WTC11 (cell line): ENCODE results near the gene PKN3. TPM values are rescaled to one million over a fixed set of nuclear protein-coding genes. Genes with fewer than 3 reads are reported as not detected.

ENCODE experiments used
- ATAC-seq: fragments of 200-7000 bp; cut with Tn5 transposase; 2 replicates; pipeline ENCODE4 v1.10.0; 2021; ENCODE audit warnings: mild to moderate bottlenecking, moderate library complexity
- CTCF ChIA-PET: fragments of 300-600 bp; sonication (Branson Sonifier 250); formaldehyde crosslinking; loops from one replicate; lab custom pipeline; 2021; ENCODE audit warnings: antibody characterized with exemption; lab: Charles Lee
- POLR2A ChIA-PET: fragments of 350-600 bp; sonication (Branson Sonifier 250); formaldehyde crosslinking; loops from one replicate; lab custom pipeline; 2021; ENCODE audit warnings: antibody characterized with exemption; lab: Charles Lee
- DNase-seq: peaks from one replicate; pipeline ENCODE4 v3.0.0; 2021; ENCODE audit warnings: low spot score
- H3K27ac Mint-ChIP-seq: 2 replicates; pipeline ENCODE4 v1.8.0; 2021; ENCODE audit warnings: mixed read lengths
- H3K27me3 Mint-ChIP-seq: 2 replicates; pipeline ENCODE4 v1.8.0; 2021; ENCODE audit warnings: low read depth, mild to moderate bottlenecking, moderate library complexity, mixed read lengths
- H3K36me3 Mint-ChIP-seq: 2 replicates; pipeline ENCODE4 v1.8.0; 2021; ENCODE audit warnings: mixed read lengths
- H3K4me1 Mint-ChIP-seq: 2 replicates; pipeline ENCODE4 v1.8.0; 2022; ENCODE audit warnings: mixed read lengths
- H3K4me3 Mint-ChIP-seq: 2 replicates; pipeline ENCODE4 v1.8.0; 2021; ENCODE audit warnings: mild to moderate bottlenecking, moderate library complexity, mixed read lengths
- H3K9me3 Mint-ChIP-seq: 2 replicates; pipeline ENCODE4 v1.8.0; 2021; ENCODE audit warnings: mixed read lengths
- ATF3 ChIP-seq: sonication (generic); formaldehyde crosslinking; conservative IDR thresholded peaks from 2 replicates; pipeline ENCODE4 v1.8.1; 2022; ENCODE audit warnings: mild to moderate bottlenecking, missing genetic modification reagents
- CREM ChIP-seq: sonication (generic); formaldehyde crosslinking; IDR thresholded peaks from 2 replicates; pipeline ENCODE4 v1.8.1; 2022; ENCODE audit warnings: mild to moderate bottlenecking, missing genetic modification reagents, moderate library complexity
- E2F4 ChIP-seq: sonication (generic); formaldehyde crosslinking; IDR thresholded peaks from 2 replicates; pipeline ENCODE4 v1.8.1; 2022; ENCODE audit warnings: low read depth, mild to moderate bottlenecking, moderate library complexity, missing genetic modification reagents, borderline replicate concordance
- FOXP4 ChIP-seq: sonication (generic); formaldehyde crosslinking; IDR thresholded peaks from 2 replicates; pipeline ENCODE4 v1.8.0; 2022; ENCODE audit warnings: mild to moderate bottlenecking, missing genetic modification reagents
- MYBL2 ChIP-seq: sonication (generic); formaldehyde crosslinking; IDR thresholded peaks from 2 replicates; pipeline ENCODE4 v1.8.1; 2023; ENCODE audit warnings: mild to moderate bottlenecking, moderate library complexity, missing genetic modification reagents
- NR3C1 ChIP-seq: sonication (generic); formaldehyde crosslinking; conservative IDR thresholded peaks from 2 replicates; pipeline ENCODE4 v1.8.1; 2023; ENCODE audit warnings: low read depth, mild to moderate bottlenecking, missing genetic modification reagents
- PRDM15 ChIP-seq: sonication (generic); formaldehyde crosslinking; IDR thresholded peaks from 2 replicates; pipeline ENCODE4 v1.8.0; 2022; ENCODE audit warnings: missing genetic modification reagents
- SP1 ChIP-seq: sonication (generic); formaldehyde crosslinking; conservative IDR thresholded peaks from 2 replicates; pipeline ENCODE4 v1.8.1; 2022; ENCODE audit warnings: missing genetic modification reagents
- TEAD1 ChIP-seq: sonication (generic); formaldehyde crosslinking; IDR thresholded peaks from 2 replicates; pipeline ENCODE4 v1.8.0; 2022; ENCODE audit warnings: mild to moderate bottlenecking, missing genetic modification reagents
- ZNF416 ChIP-seq: fragments of 250-450 bp; sonication (Bioruptor Pico); IDR thresholded peaks from 2 replicates; pipeline ENCODE4 v1.9.0; 2021; ENCODE audit warnings: mild to moderate bottlenecking, inconsistent platforms
- ZNF423 ChIP-seq: fragments of 250-450 bp; sonication (Bioruptor Pico); IDR thresholded peaks from 2 replicates; pipeline ENCODE4 v2.1.2; 2022; ENCODE audit warnings: mild to moderate bottlenecking, moderate library complexity
- ZSCAN18 ChIP-seq: fragments of 250-450 bp; sonication (Bioruptor Pico); IDR thresholded peaks from 2 replicates; pipeline ENCODE4 v2.1.2; 2022; ENCODE audit warnings: mild to moderate bottlenecking, moderate library complexity
- total RNA-seq: library from RNA; stranded (reverse); gene quantifications from 3 replicates; pipeline ENCODE4 v1.2.3, GENCODE V29; 2021

The PKN3 gene
- total RNA-seq, 1 experiment from 2014 or later = 24.1 TPM

GRCh38 chr9:128688501-128689292 lies 13.6 kb upstream of the PKN3 start, which contains the start of gene SET (continued):
- TF ChIP-seq ZNF423 (CRISPR knock-in tag) = peak; percentile 43; the same call in 1 of the 2 replicates
- 0 out of 2 replicates have a peak, but pooled peaks have one; percentile 51 for TF ChIP-seq TEAD1 (CRISPR knock-in tag)
- 0 out of 2 replicates have a peak, but pooled peaks have one; percentile 19 for TF ChIP-seq CREM (CRISPR knock-in tag)
- no peak for TF ChIP-seq ATF3 (CRISPR knock-in tag)
- 0 out of 2 replicates have a peak, but pooled peaks have one; percentile 34 for TF ChIP-seq E2F4 (CRISPR knock-in tag)
- TF ChIP-seq FOXP4 (CRISPR knock-in tag) = peak; percentile 9; the same call in 1 of the 2 replicates
- peak; percentile 89 for TF ChIP-seq SP1
- TF ChIP-seq ZSCAN18 (CRISPR knock-in tag) = no peak
- peak; percentile 44; the same call in 1 of the 2 replicates for TF ChIP-seq PRDM15 (CRISPR knock-in tag)
- peak; percentile 45; the same call in 1 of the 2 replicates for TF ChIP-seq MYBL2 (CRISPR knock-in tag)

- POLR2A ChIA-PET = interaction anchor here (0.6 to 1.0 kb wide), 3 partner anchors 8 to 390 kb away, joined by 3 to 5 read pairs (median 5); partner anchors contain the start of gene SPTAN1
- CTCF ChIA-PET = interaction anchor here (1.7 to 2.1 kb wide), 2 partner anchors 13 to 53 kb away, joined by 5 to 10 read pairs; partner anchors contain the start of gene PKN3
- no peak; the same call in 1 of the 2 replicates for ATAC-seq
- Mint-ChIP-seq H3K27ac (no peak overlapping the region), H3K4me1 (peaks cover 57% of the 10 kb centered on the region), H3K27me3 (no peaks in the 10 kb centered on the region; the same call in 1 of the 2 replicates), H3K4me3 (peak overlapping the region; percentile 50), H3K9me3 (no peaks in the 10 kb centered on the region), H3K36me3 (peaks cover 58% of the 10 kb centered on the region)
- peak; percentile 46 for DNase-seq
- 0 out of 2 replicates have a peak, but pooled peaks have one; percentile 47 for TF ChIP-seq ZNF416
- no peak for TF ChIP-seq NR3C1 (CRISPR knock-in tag)
Measured at GRCh38 chr9:128689293-128689774, 13.0 kb upstream of the PKN3 start.
